ENCODE measurements around the gene CALD1.

CALD1 gene

DNA sequence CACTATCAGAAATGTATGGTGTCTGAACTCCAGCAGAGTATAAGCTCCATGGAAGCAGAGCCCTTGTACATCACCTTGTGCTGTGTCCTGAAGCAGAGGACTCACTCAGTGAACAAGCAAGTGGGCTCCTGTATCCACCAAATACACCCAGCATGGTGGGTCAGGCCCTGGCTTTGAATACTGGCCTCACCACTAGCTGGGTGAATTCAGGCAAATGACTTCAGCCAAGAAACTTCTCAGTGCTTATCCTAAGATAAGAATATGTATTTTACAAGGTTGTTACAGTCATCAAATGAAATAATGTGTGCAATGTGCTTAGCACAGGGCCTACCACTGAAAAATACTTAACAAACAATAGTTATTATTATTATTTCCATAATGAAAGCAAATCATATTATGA lies 62.6 kb downstream of the CALD1 start:
- peaks cover 0 to 62% (median 16%) of the 10 kb centered on the region in 11 experiments; a peak in 14 of 22 replicates for H3K36me3 ChIP-seq
- H3K27me3 ChIP-seq = no peaks in the 10 kb centered on the region
- TF ChIP-seq Cebpa-rat (IDR thresholded peaks at IDR 0.05) = no peak
- no peak overlapping the region for H3K4me3 ChIP-seq
- H3K4me2 ChIP-seq = no peak overlapping the region
- peaks cover 0 to 7% (median 0%) of the 10 kb centered on the region in 11 experiments; a peak in 2 of 22 replicates for H3K9me3 ChIP-seq (replicated peaks in 1 of 11)
- no peaks in the 10 kb centered on the region for H3K4me1 ChIP-seq
- no peaks in the 10 kb centered on the region for H4K20me1 ChIP-seq
- H3K9ac ChIP-seq = no peak overlapping the region
- H3K27ac ChIP-seq = no peak overlapping the region

- no peak overlapping the region for H3K9ac ChIP-seq
- H3K4me3 ChIP-seq = no peak overlapping the region
- H3K4me1 ChIP-seq = no peaks in the 10 kb centered on the region
- no peak overlapping the region for H3K4me2 ChIP-seq
- peaks cover 0 to 7% (median 0%) of the 10 kb centered on the region in 11 experiments; a peak in 1 of 22 replicates for H3K9me3 ChIP-seq (replicated peaks in 1 of 11)
- H3K27ac ChIP-seq = peak overlapping the region in 1 of 11 experiments; percentile 18; a peak in 1 of 22 replicates
- peaks cover 0 to 66% (median 19%) of the 10 kb centered on the region in 11 experiments; a peak in 14 of 22 replicates for H3K36me3 ChIP-seq
- H4K20me1 ChIP-seq = no peaks in the 10 kb centered on the region
- TF ChIP-seq Cebpa-rat (IDR thresholded peaks at IDR 0.05) = no peak
- no peaks in the 10 kb centered on the region for H3K27me3 ChIP-seq
These were observed 63.5 kb downstream of the CALD1 start for GRCh38 chr7:134842886-134843430.

DNA sequence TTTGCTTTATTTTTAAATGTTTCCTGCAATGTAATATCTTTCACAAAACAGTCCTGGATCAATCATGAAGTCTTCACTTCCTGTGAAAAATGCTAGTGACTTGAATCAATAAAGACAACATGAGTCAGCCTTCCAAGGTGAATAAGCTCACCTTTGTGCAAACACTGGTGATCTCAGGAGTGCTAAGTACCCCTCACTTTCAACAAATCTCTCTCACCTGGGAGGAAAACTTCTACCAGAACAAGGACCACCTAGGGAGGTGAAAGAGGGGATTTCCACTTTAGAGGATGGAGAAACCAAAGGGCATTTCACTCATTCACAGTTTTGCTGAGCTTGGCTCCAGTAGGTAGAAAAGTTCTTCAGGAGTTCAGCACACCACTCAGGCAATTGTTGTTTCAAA lies 64.8 kb downstream of the CALD1 start:
- no peaks in the 10 kb centered on the region for H4K20me1 ChIP-seq
- H3K4me2 ChIP-seq = no peak overlapping the region
- H3K36me3 ChIP-seq = peaks cover 0 to 70% (median 19%) of the 10 kb centered on the region in 11 experiments; a peak in 14 of 22 replicates
- no peaks in the 10 kb centered on the region for H3K27me3 ChIP-seq
- H3K4me1 ChIP-seq = no peaks in the 10 kb centered on the region
- TF ChIP-seq Cebpa-rat (IDR thresholded peaks at IDR 0.05) = no peak
- H3K27ac ChIP-seq = no peak overlapping the region
- H3K4me3 ChIP-seq = no peak overlapping the region
- H3K9ac ChIP-seq = no peak overlapping the region
- peaks cover 0 to 7% (median 0%) of the 10 kb centered on the region in 11 experiments; a peak in 1 of 22 replicates for H3K9me3 ChIP-seq (replicated peaks in 1 of 11)

GRCh38 chr7:134845461-134845860 lies 66.0 kb downstream of the CALD1 start:
- H4K20me1 ChIP-seq = no peaks in the 10 kb centered on the region

GRCh38 chr7:134847851-134848588 lies 68.6 kb downstream of the CALD1 start:
- H3K36me3 ChIP-seq = peaks cover 0 to 89% (median 19%) of the 10 kb centered on the region in 11 experiments; a peak in 14 of 22 replicates
- peaks cover 0 to 7% (median 2%) of the 10 kb centered on the region in 10 experiments; a peak in 4 of 20 replicates for H3K4me1 ChIP-seq
- H3K4me2 ChIP-seq = no peak overlapping the region
- H3K4me3 ChIP-seq = no peak overlapping the region
- H3K27ac ChIP-seq = no peak overlapping the region
- no peak overlapping the region for H3K9ac ChIP-seq
- H3K9me3 ChIP-seq (replicated peaks in 1 of 11) = peaks cover 0 to 28% (median 4%) of the 10 kb centered on the region in 11 experiments; a peak in 8 of 22 replicates
- TF ChIP-seq Cebpa-rat (IDR thresholded peaks at IDR 0.05) = no peak
- H4K20me1 ChIP-seq = no peaks in the 10 kb centered on the region
- no peaks in the 10 kb centered on the region for H3K27me3 ChIP-seq

More at GRCh38 chr7:134845461-134845860, 66.0 kb downstream of the CALD1 start:
- Histone ChIP-seq H3K9me3 (replicated peaks in 1 of 11) (peaks cover 0 to 12% (median 0%) of the 10 kb centered on the region in 11 experiments; a peak in 3 of 22 replicates), H3K4me2 (no peak overlapping the region), H3K27ac (no peak overlapping the region), H3K9ac (no peak overlapping the region), H3K27me3 (no peaks in the 10 kb centered on the region), H3K4me3 (no peak overlapping the region), H3K36me3 (peaks cover 0 to 74% (median 19%) of the 10 kb centered on the region in 11 experiments; a peak in 14 of 22 replicates), H3K4me1 (peaks cover 0 to under 1% (median 0%) of the 10 kb centered on the region in 10 experiments; a peak in 1 of 20 replicates)
- TF ChIP-seq Cebpa-rat (IDR thresholded peaks at IDR 0.05) = no peak

GRCh38 chr7:134850066-134850465 lies 70.6 kb downstream of the CALD1 start:
- TF ChIP-seq Cebpa-rat (IDR thresholded peaks at IDR 0.05) = no peak
- Histone ChIP-seq H3K36me3 (peaks cover 0 to 78% (median 14%) of the 10 kb centered on the region in 11 experiments; a peak in 12 of 22 replicates), H3K9me3 (replicated peaks in 1 of 11) (peaks cover 8 to 33% (median 13%) of the 10 kb centered on the region in 11 experiments; a peak in 19 of 22 replicates)

GRCh38 chr7:134851141-134851540 lies 71.7 kb downstream of the CALD1 start:
- Histone ChIP-seq H3K4me2 (no peak overlapping the region; a peak in 1 of 22 replicates), H3K9ac (no peak overlapping the region), H3K27ac (no peak overlapping the region), H3K9me3 (replicated peaks in 1 of 11) (peaks cover 9 to 40% (median 16%) of the 10 kb centered on the region in 11 experiments; a peak in 19 of 22 replicates), H3K36me3 (peaks cover 0 to 72% (median 10%) of the 10 kb centered on the region in 11 experiments; a peak in 12 of 22 replicates), H3K4me3 (no peak overlapping the region), H3K27me3 (no peaks in the 10 kb centered on the region), H3K4me1 (peaks cover 18 to 26% (median 21%) of the 10 kb centered on the region in 10 experiments), H4K20me1 (no peaks in the 10 kb centered on the region)
- TF ChIP-seq Cebpa-rat (IDR thresholded peaks at IDR 0.05) = no peak

More at GRCh38 chr7:134850066-134850465, 70.6 kb downstream of the CALD1 start:
- no peak overlapping the region for H3K27ac ChIP-seq
- no peak overlapping the region for H3K4me3 ChIP-seq
- no peak overlapping the region for H3K9ac ChIP-seq
- no peak overlapping the region for H3K4me2 ChIP-seq
- peaks cover 7 to 15% (median 10%) of the 10 kb centered on the region in 10 experiments for H3K4me1 ChIP-seq
- H3K27me3 ChIP-seq = no peaks in the 10 kb centered on the region
- H4K20me1 ChIP-seq = no peaks in the 10 kb centered on the region

DNA sequence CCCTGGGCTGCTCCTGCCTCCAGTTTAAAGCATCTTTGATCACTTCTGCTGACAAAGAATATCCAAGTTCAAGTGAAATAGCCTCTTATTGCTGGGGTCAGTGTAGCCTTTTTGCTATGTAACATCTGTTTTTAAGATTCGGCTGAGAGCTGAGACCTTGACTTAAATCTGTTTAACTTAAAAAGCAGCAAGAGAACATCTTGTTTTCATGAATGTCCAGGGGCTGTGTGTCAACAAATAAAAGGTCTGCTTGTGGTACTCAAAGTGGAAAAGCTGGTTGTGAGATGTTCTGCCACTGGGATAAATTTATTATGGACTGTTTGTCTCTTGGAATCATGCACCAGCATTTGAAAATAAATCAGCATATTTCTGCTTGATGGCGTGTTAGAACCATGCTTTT lies 73.2 kb downstream of the CALD1 start:
- H3K27ac ChIP-seq = no peak overlapping the region
- H3K4me1 ChIP-seq = peaks cover 19 to 29% (median 23%) of the 10 kb centered on the region in 10 experiments
- H3K9me3 ChIP-seq (replicated peaks in 1 of 11) = peaks cover 9 to 44% (median 20%) of the 10 kb centered on the region in 11 experiments; a peak in 19 of 22 replicates
- H3K4me3 ChIP-seq = no peak overlapping the region
- peaks cover 0 to 62% (median 8%) of the 10 kb centered on the region in 11 experiments; a peak in 11 of 22 replicates for H3K36me3 ChIP-seq
- no peaks in the 10 kb centered on the region for H4K20me1 ChIP-seq
- no peak for TF ChIP-seq Cebpa-rat (IDR thresholded peaks at IDR 0.05)
- no peak overlapping the region for H3K4me2 ChIP-seq
- no peak overlapping the region for H3K9ac ChIP-seq
- H3K27me3 ChIP-seq = no peaks in the 10 kb centered on the region

DNA sequence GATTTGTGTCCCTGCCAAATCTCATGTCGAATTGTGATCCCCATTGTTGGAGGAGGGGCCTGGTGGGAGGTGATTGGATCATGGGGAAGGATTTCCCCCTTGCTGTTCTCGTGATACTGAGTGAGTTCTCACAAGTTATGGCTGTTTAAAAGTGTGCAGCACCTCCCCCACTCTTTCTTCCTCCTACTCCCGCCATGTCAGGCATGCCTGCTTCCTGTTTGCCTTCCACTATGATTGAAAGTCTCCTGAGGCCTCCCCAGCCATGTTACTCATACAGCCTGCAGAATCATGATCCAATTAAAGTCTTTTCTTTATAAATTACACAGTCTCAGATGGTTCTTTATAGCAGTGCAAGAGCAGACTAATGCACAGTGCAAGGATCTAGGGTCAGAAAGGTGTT lies 75.4 kb downstream of the CALD1 start:
- H3K4me3 ChIP-seq = peak overlapping the region in 2 of 10 experiments; percentile 11 to 16; a peak in 1 of 20 replicates

More for the DNA sequence above, 75.4 kb downstream of the CALD1 start:
- Histone ChIP-seq H4K20me1 (no peaks in the 10 kb centered on the region), H3K27ac (peak overlapping the region in 10 of 11 experiments; percentile 48 to 73 (median 63); a peak in 18 of 22 replicates), H3K9ac (no peak overlapping the region; a peak in 1 of 22 replicates), H3K9me3 (replicated peaks in 1 of 11) (peaks cover 9 to 59% (median 21%) of the 10 kb centered on the region in 11 experiments; a peak in 19 of 22 replicates), H3K27me3 (no peaks in the 10 kb centered on the region), H3K4me1 (peaks cover 19 to 29% (median 23%) of the 10 kb centered on the region in 10 experiments), H3K4me2 (peak overlapping the region; percentile 47 to 68 (median 59)), H3K36me3 (peaks cover 0 to 59% (median 5%) of the 10 kb centered on the region in 11 experiments; a peak in 10 of 22 replicates)
- no peak for TF ChIP-seq Cebpa-rat (IDR thresholded peaks at IDR 0.05)

All from BLaER1 treated with 17β-estradiol and CSF1 and Interleukin-3, amounts not matched to agents 10 nM and 100 nM (cell line).